ENCODE data around the gene TBC1D22A. TPM values are rescaled to one million over a fixed set of nuclear protein-coding genes. Genes with fewer than 3 reads are reported as not detected.

TBC1D22A gene
- total RNA-seq, 1 donor from 2014 or later = 12.5 TPM

DNA sequence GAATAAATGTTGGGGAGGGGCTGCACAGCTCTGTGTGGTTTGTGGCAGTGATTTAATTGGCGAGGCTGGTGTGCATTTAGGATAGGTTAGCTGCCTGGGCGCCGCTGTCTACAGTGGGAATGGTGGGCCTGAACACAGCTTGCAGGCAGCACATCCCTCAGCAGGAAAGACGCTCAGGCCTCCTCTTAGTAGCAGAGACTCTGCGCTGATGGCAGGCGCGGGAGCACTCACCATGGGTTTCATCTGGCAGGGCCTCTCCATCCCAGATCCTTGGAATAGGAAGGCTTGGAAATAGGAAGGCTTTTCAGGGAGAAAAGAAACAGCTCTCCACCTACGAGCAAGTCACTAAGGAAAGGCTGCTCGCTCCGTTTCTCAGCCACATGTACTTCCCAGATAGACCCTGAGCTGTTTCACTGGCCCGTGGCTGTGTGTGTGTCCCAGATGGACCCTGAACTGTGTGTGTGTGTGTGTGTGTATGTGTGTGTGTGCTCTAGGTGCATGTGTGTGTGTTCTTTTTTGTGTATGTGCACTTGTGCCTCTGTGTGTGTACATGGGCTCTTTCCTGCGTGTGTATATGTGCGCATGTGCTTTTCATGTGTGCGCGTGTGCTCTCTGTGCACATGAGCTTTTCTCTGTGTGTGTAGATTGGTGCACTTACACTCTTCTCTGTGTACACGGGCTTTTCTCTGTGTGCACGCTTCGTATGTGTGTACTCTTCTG is 144.0 kb downstream of the TBC1D22A start:
- DNase-seq (ENCODE audit: low read depth in 2 of 2) = no peak

DNA sequence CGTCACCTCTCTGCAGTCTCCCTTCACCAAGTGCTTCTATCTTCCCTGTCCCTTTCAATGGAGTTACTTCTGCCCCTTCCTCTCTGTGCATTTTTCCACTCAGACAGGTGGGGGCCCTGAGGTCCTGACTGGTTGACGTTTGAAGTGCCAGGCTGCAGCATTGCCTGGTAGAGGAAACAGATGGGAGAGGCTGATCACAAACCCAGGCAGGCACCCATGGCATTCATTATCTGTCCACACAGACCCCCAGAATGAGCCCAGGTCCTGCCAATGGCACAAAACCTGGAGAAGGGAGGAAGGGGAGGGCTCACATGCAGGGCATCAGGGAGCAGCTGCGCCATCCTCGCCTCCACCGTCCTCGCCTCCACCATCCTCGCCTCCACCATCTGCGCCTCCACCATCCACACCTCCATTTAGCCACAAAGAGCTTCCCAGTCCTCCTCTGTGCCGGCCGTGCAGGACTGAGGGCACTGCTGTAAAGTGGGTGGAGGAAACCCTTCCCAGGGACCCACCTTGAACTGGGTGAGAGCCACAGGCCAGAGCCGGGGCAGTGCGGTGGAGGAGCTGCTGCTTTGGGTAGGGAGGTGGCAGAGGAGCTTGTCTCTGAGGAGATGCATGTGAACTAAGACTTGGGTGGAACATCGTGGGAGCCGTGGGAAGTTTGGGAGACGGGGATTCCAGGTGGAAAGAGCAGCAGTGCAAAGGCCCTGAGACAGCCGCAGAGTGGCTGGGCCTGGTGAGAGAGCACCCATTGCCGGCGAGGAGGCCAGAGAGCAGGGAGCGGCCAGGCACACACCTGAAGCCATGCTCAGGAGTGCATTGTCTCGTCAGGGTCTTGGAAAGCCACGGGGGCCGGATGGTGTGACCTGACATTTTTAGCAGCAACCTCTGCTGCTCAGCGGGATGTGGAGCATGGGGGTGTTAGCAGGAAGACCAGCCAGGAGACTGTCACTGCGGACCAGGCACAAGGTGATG is 145.1 kb downstream of the TBC1D22A start:
- no peak for DNase-seq (ENCODE audit: low read depth in 2 of 2)

DNA sequence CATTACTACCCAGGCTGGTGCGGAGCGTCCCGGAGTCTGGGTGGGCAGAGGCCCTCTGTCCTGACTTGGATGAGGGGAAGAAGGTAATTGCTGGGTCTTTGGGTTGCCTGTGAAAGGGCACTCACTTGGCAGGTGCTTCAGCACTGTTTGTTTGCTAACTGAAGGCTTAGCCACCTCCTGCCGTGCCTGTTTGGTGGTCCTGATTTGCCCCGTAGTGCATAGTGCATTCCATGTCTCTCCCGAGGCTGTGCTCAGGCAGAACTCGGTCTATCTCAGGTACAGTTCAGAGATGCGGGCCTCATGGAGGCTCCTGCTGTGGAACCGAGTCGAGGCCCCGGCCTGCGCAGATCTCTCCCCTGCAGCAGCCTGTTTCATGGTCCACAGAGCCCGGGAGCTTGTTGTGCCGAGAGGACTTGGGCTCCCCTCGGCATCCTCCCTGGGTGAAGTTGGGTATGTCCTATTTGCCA is 146.2 kb downstream of the TBC1D22A start:
- DNase-seq (ENCODE audit: low read depth in 2 of 2) = no peak

DNA sequence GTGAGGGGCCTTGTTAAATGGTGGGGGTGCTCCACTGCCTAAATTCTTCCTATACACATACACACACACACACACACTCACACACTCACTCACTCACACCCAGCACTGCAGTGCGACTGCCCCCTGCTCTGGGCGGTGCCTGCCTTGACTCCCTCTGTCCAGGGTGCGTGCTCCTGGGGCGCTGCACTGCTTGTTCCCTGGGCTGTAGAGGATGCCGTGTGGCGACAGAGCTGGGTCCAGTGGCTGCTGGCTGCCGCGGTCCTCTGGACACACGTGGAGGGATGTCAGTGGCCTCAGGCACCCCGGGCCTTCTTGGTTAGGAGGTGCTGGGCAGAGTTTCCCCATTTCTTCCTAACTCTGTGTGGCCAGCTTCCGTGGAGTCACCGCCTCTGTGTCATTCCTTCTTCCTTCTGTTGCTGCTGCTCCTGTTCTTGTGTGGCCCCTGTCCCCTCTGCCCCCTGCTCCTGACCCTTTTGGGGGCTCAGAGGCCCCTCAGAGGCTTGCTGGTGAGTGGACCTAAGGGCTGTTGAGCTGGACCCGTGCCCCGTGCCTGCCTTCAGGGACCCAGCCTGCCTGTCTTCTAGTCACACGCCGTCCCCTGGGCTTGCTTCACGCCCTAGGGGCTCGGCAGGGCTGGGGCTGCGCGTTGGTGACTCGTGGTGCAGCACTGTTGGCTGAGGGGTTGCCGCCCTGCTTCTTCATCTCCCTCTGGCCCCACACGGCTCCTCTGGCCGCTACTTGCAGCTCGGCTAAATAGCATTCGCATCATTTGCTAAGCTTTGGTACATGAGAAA is 147.0 kb downstream of the TBC1D22A start:
- no peak for DNase-seq (ENCODE audit: low read depth in 2 of 2)

DNA sequence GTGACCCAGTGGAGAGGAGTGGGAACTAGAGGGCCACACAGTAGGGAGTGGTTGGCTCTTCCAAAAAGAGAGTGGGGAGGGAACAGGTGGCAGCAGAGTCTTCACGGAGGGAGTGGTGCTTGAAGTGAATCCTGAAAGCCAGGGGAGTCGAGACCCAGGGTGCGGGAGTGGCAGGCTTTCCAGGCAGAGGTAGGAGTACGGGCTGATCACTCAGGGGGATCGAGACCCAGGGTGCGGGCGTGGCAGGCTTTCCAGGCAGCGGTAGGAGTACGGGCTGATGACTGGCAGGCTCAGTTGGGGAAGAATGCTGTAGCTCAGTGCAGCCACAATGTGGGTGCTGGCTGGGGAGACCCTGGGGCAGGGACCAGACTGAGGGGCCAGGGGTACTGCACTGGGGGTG is 148.2 kb downstream of the TBC1D22A start:
- DNase-seq (ENCODE audit: low read depth in 2 of 2) = no peak

DNA sequence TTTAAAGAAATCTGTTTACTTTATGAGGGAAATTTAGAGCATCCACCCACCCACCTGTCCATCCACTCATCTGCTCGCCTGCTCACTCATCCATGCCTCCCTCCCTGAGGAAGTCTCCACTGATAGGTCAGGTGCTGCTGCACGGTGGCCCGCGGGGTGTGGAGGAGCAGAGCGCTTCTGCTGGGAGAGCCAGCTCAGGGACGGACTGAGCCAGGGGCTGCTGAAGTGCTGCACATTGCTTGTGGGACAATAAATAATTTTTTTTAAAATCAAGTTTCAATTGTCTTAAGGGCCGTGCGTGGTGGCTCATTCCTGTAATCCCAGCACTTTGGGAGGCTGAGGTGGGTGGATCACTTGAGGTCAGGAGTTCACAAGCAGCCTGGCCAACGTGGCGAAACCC is 148.9 kb downstream of the TBC1D22A start:
- no peak for DNase-seq (ENCODE audit: low read depth in 2 of 2)

DNA sequence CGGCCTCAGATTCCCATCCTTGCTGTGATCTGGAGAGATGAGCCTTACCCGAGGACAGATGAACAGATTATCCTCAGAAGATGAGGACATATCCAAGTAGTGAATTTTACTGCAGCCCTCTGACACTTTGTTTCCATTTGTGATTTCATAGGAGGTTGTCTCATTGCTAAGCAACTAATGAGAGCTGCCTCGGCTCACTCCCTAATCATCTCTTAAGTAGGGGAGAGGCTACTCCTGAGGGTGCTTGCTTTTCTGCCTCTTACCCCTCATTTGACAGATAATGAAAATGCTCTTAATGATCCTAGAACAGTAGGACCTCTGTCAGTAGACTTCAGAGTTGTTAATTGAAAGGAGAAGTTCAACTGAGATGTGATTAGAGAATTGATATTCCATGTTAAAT is 150.9 kb downstream of the TBC1D22A start:
- DNase-seq (ENCODE audit: low read depth in 2 of 2) = no peak

DNA sequence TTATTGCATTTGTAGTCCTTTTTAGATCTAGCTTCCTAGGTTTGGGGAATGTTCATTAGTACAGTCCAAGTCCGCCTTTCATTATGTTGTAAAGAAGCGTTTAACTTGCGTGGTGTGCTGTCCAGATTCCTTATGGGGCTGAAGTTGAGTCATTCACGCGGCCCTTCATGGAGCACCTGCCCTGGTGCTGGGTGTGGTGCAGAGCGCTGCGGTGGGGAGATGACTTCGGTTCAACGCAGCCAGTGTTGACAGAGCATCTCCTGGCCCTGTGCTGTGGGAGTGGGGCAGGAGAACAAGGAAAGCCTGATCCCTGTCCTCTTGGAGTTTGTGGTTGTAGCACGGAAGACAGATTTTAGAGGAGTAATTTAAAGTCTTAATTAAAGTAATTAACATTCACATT is 152.0 kb downstream of the TBC1D22A start:
- no peak for DNase-seq (ENCODE audit: low read depth in 2 of 2)

DNA sequence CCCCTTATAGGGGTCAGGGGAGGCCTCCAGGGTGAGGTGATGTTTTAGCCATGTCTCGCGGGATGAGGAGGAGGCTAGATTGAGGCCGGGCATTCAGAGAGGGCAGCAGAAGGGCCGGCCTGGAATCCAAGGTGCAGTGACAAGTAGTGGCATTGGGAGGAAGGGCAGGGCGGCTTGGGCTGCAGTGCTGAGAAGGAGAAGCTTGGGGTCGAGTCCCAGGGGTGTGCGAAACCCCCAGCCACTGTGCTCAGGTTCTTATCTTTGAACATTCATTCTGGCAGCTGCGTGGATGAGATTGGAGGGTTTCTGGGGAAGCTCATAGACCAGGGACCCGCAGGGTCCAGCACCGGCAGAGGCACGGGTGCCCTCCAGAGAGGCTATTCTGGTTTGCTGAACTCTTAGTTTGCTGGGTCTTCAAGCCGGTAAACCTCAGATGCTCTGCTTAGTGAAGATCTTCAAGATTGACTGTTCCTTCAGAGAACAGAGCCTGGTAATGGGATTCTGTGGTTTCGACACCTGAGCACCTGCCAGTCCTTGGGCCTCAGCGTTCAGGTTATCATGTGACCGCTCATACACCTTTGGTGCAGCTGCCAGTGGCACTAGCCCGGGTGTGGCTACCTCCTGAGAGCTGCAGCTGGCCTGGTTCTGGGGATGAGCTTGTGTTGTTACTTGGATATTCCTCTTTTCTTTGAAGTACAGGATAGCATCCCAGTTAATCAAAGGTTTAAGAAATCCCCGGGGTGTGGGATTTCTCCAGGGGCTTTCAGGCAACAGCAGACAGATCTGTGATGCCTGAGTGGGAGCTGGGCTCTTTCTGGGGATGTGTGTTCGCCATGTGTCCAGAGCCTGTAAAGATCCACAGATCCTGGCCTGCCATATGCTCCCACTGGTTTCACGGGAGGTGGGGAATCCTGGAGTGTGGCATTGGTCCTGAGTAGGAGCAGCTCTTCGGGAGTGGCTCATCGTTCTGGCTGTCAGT is 152.8 kb downstream of the TBC1D22A start:
- no peak for DNase-seq (ENCODE audit: low read depth in 2 of 2)

DNA sequence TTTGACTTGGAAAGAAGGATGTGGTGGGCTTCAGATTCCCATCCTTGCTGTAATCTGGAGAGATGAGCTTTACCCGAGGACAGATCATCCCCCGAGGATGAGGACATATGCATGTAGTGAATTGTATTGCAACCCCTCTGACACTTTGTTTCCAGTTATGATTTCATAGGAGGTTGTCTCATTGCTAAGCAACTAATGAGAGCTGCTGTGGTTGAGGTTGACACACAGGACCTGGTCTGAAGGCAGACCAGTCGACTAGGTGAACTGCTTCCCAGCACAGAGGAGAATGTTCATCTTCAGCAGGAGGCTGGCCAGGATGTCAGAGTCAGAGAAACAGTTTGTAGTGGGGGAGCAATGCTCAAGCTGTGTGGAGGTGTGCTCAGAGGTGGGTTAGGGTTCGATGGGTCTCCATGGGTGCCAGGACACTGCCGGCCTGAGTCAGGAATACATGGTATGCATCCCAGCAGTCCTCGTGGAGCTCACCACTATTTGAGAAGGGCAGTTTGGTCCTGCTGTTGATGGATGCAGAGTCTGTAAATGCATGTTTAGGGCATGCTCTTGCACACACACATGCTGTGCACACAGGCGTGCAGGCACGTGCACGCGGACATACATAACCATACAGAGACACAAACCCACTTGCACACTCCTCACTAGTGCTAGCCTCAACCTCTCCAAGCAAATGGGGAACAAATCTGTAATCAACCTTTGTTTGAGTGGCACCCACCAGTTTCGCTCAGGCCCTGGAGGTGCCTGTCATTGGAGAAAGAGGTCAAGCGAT is 153.7 kb downstream of the TBC1D22A start:
- DNase-seq (ENCODE audit: low read depth in 2 of 2) = no peak

DNA sequence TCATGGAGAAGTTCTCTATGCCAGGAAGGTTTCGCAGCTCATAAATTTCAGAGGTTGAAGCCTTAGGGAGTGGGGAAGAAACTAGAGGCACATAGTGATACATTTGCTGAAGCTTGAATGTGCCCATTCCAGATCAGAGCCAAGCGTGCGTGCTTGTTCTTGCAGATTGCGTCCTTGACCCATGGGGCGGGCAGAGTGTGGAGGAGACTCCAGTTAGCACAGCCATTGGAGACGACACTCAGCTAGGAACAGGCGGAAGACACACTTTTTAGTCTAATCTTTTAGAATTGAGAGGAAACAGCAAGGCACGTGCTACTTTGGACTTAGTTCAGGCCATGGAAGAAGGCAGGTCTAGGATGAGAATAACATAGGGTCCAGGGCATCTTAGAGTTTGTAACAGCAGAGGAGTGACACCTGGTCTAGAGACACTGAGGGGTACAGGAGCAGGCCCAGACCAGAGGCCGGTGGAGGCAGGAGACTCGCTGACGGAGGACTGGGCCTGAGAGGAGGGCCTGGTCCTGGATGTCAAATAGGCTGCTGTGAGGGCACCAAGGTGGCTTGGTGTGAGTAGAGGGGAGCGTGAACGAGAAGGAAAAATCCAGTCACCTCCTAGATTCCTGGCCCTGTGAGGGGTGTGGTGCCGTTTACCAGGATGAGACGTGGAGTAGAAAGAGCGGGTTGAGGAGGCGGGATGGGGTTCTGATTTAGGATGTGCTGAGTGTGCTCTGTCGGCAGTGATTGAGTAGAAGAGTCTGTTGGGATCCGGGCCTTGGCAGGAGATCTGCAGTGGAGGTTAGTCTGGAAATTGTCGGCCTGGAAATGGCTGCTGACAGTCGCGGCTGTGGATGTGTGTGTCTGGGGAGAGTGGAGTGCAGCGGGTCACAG is 154.7 kb downstream of the TBC1D22A start:
- DNase-seq (ENCODE audit: low read depth in 2 of 2) = no peak

DNA sequence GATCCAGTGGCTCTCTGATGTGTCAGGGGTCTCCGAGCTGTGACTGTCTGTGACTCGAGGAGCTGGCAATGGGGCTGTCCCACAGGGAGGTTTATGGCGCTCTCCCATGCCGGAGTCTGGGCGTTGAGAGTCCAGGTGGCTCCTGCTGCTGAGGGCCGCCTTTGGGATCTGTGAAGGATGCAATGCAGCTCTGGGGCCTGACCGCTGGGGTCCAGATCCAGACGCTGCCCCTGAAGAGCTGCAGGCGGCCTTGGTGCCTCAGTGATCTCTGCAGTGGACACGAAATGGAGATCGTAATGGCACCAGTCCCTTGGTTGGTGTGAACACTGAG is 155.3 kb downstream of the TBC1D22A start:
- DNase-seq (ENCODE audit: low read depth in 2 of 2) = no peak

DNA sequence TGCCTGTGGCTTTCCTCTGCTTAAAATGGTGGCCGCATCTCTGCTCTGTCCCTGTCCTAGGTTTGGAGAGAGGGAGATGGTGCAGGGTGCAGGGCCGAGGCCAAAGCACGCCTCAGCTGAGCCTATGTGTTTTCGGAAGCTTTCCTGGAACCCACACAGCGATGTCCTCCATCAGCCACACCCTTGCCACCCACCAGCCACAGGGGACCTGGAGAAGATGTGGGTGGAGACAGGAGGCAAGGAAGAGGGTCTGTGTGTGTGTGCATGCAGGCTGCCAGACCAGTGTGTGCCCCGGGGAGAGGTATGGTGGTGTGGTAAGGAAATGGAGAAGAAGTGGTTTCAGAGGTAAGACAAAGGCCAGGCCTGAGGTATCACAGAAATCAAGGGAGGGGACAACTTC is 155.7 kb downstream of the TBC1D22A start:
- no peak for DNase-seq (ENCODE audit: low read depth in 2 of 2)

DNA sequence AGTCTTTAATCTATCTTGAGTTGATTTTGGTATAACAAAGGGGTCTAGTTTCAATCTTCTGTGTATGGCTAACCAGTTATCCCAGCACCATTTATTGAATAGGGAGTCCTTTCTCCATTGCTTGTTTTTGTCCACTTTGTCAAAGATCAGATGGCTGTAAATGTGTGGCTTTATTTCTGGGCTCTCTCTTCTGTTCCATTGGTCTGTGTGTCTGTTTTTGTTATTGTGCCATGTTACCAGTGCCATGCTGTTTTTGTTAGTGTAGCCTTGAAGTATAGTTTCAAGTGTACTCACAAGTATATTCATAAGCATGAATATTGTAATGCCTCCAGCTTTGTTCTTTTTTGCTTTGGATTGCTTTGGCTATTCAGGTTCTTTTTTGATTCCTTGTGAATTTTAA is 159.6 kb downstream of the TBC1D22A start:
- no peak for DNase-seq (ENCODE audit: low read depth in 2 of 2)

DNA sequence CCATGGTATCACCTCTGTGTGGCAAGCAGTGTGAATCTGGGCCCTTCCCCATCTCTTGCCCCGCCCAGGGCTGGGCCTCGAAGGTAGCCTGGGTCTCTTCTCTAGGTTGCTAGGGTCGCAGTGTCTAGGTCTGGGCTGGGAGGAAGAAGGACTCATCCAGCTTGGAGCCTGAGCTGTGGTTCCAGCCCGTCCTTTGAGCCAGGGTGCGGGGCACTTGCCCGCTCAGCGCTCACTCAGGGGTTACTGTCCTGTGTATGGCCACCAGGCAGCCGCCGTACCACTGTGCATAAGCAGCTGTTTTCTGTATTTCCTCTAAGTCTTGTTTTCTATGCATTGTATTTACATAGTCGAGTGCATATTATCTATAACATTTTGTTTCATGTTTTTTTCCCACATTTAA is 160.9 kb downstream of the TBC1D22A start:
- no peak for DNase-seq (ENCODE audit: low read depth in 2 of 2)

DNA sequence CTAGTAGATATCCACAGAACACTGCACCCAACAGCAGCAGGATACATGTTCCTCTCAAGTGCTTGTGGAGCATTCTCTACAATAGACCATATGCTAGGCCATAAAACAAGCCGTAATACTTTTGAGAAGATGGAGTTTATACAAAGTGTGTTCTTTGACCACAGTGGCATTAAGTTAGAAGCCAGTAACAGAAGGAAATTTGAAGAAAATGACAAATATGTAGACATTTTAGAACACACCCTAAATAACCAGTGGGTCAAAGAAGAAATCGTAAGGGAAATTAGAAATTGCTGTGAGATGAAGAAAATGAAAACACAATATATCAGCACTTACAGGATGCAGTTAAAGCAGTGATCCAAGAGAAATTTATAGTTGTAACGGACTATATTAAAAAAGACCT is 163.4 kb downstream of the TBC1D22A start:
- DNase-seq (ENCODE audit: low read depth in 2 of 2) = no peak

DNA sequence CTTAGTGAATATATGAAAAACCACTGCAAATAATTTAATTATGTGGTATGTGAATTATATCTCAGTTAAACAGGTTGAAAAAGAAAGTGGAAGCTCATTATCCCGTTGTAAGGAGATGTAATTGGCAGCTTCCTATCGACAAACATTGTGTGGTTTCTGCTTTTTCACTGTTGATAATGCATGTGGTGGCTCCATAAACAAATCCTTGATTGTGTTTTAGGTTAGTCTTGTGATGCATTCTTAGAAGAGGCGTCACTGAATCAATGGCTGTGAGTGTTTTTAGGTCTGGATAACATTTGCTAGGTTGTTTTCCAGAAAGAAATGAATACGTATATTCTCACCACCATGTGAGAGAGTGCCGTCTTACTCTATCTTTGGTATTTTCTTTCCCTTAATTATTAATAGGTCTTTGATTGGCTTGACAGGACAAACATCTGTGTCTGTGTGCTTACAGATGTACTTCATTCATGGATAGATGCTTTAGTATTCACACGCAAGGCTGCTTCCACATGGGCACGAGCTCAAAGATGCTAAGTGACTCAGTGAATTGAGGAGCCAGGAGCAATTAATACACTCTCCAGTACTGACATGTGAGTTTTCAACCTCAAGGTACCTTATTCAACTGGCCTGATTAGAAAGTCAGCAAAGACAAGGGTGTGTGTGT is 166.7 kb downstream of the TBC1D22A start:
- DNase-seq (ENCODE audit: low read depth in 2 of 2) = no peak

DNA sequence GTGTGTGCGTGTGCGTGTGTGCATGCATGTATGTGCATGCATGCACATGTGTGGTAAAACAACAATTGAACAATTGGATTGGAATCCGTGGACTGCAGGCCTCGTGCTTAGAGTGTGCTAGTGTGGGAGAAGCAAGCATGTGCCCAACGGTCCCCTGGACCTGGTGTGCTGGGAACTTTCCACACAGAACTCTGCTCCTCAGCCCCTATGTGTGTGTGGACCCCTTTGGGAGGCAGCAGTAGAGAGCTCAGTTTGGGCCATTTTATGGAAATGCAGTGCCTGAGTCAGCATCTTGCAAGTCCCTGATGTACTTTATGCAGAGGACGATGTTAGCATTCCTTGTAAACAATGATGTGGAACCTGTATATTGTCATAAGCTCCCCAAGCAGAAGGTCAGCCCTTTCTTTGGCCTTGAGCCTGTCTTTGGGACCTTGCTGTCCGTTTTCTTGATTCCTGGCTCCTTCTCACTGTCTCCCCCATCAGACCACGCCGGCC is 167.3 kb downstream of the TBC1D22A start:
- DNase-seq (ENCODE audit: low read depth in 2 of 2) = no peak

Measured in dermis microvascular lymphatic vessel endothelial cell (primary cell).